GM12801 (cell line): ENCODE data around the gene OR7A17.

Experiments used
- CTCF ChIP-seq: IDR thresholded peaks from one replicate; pipeline ENCODE4 v1.5.1; 2011; ENCODE audit warnings: control low read depth; ENCODE audit not compliant: insufficient read length; ENCODE audit errors: extremely low read depth

Gene OR7A17

GRCh38 chr19:14886032-14886431 lies at the start of gene OR7A17:
OR7A17 (minus strand) TSS chr19:14886132; CDS start chr19:14881355, 4,777 bp downstream.
- no peak for TF ChIP-seq CTCF

- no peak for TF ChIP-seq CTCF
Observed at GRCh38 chr19:14933506-14933905, 47.6 kb upstream of the OR7A17 start.

- TF ChIP-seq CTCF: no peak
Observed at GRCh38 chr19:14916848-14917247, 30.9 kb upstream of the OR7A17 start.

GRCh38 chr19:14915116-14915515 lies 29.2 kb upstream of the OR7A17 start:
- TF ChIP-seq CTCF: no peak

GRCh38 chr19:14906711-14907110 lies 20.8 kb upstream of the OR7A17 start:
- TF ChIP-seq CTCF: no peak

- no peak for TF ChIP-seq CTCF
Observed at GRCh38 chr19:14901675-14902260, 15.8 kb upstream of the OR7A17 start.

GRCh38 chr19:14890643-14891379 lies 4.9 kb upstream of the OR7A17 start:
- TF ChIP-seq CTCF: no peak
